ENCODE data around the gene HCK. TPM values are rescaled to one million over a fixed set of nuclear protein-coding genes. Genes with fewer than 3 reads are reported as not detected.

HCK gene
- total RNA-seq, 1 experiment from 2014 or later, result 0.17 TPM

DNA sequence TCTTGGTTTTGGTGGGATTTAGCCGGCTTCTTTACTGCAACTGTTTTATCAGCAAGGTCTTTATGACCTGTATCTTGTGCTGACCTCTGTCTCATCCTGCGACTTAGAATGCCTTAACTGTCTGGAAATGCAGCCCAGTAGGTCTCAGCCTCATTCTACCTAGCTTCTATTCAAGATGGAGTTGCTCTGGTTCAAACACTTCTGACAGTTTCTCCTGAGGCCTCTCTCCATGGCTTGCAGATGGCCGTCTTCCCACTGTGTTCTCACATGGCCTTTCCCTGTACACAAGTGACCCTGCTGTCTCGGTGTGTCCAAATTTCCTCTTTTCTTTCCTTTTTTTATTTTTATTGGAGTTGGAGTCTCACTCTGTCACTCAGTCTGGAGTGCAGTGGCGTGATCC, 46.0 kb upstream of the HCK start:
- Histone ChIP-seq H3K4me3 (replicated peaks in 1 of 2; ENCODE audit: low read depth in 1 of 2, low read length in 2 of 2) (no peak overlapping the region), H3K4me2 (ENCODE audit: low read length) (no peak overlapping the region), H3K79me2 (ENCODE audit: insufficient read depth, low read length) (no peaks in the 10 kb centered on the region), H3K9me3 (ENCODE audit: control insufficient read depth in 1 of 2, insufficient read depth in 1 of 2, low read depth in 1 of 2, low read length in 2 of 2) (no peaks in the 10 kb centered on the region), H3K27ac (ENCODE audit: low read depth, low read length) (no peak overlapping the region), H3K4me1 (ENCODE audit: control insufficient read depth in 1 of 2, insufficient read depth in 2 of 2, low read length in 2 of 2) (no peaks in the 10 kb centered on the region), H3K9me2 (ENCODE audit: insufficient read depth) (no peaks in the 10 kb centered on the region), H3K9ac (ENCODE audit: low read length) (no peak overlapping the region), H4K20me1 (ENCODE audit: insufficient read depth) (no peaks in the 10 kb centered on the region), H3K36me3 (ENCODE audit: control insufficient read depth in 1 of 2, insufficient read depth in 2 of 2, low read length in 2 of 2) (no peaks in the 10 kb centered on the region), H2AFZ (ENCODE audit: low read depth, low read length, poor library complexity, severe bottlenecking) (no peak overlapping the region), H3K27me3 (ENCODE audit: insufficient read depth, low read length) (no peaks in the 10 kb centered on the region; the same call in 1 of the 2 replicates)
- CTCF ChIA-PET, result interaction anchor here (1.5 kb wide), 1 partner anchor 12 kb away, joined by 7 read pairs; no protein-coding TSS in a partner anchor
- BruUV-seq (replicated peaks), result no TSS peak
- intact Hi-C loops (cut with micrococcal nuclease), result no loop called here
- ATAC-seq (no peak), DNase-seq (ENCODE audit: low read depth, low spot score) (no peak)
- RAD21 ChIA-PET (ENCODE audit: low non-redundant PET in 1 of 2, low total read pairs in 2 of 2, uncharacterized antibody in 2 of 2, unreplicated experiment in 2 of 2), result no interaction called here
- no peak for TF ChIP-seq EGR1 (IDR thresholded peaks at IDR 0.05; ENCODE audit: low read depth)
- no peak for TF ChIP-seq EZH2 (IDR thresholded peaks at IDR 0.05)
- no peak for TF ChIP-seq SP1 (IDR thresholded peaks at IDR 0.05; ENCODE audit: low read depth)
- no peak for TF ChIP-seq REST (IDR thresholded peaks at IDR 0.05; ENCODE audit: low read depth)
- TF ChIP-seq ZFX (IDR thresholded peaks at IDR 0.05), result no peak
- POLR2A ChIA-PET, result no interaction called here
